RKO (cell line): Measurements from ENCODE around the gene KRTAP5-10.
"Not testable (repeated sequence)": the region's sequence is repeated elsewhere in the genome, so short reads cannot be mapped to it uniquely, and the experiment has no call there.

Experiments used
- DNase-seq: peaks from one replicate; pipeline ENCODE4 v3.0.0-alpha.2; 2016; ENCODE audit warnings: low spot score

The KRTAP5-10 gene

GRCh38 chr11:71611218-71611910, 46.0 kb downstream of the KRTAP5-10 start:
- not testable (repeated sequence) for DNase-seq

GRCh38 chr11:71613931-71614330, 48.6 kb downstream of the KRTAP5-10 start:
- DNase-seq = not testable (repeated sequence)

GRCh38 chr11:71614366-71614917, 49.1 kb downstream of the KRTAP5-10 start:
- not testable (repeated sequence) for DNase-seq

DNA sequence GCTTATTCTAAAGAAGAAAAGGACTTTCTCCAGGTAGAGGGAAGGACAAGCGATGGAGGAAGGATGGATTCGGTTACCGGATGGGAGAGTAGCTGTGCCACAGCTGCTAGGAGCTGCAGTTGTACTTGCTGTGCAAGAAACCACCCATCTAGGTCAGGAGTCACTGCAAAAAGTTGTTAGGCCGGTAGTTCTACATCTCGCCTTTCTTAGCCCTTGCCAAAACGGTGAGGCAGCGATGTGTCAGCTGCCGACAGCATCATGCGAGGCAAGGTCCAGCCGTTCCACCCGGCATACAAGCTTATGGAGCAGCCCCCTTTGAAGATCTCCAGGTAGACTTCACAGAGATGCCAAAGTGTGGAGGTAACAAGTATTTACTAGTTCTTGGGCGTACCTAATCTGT, 49.6 kb downstream of the KRTAP5-10 start:
- DNase-seq = peak; percentile 19
